Endothelial cell of umbilical vein (primary cell): ENCODE measurements around the gene TTC39A. TPM values are rescaled to one million over a fixed set of nuclear protein-coding genes. Genes with fewer than 3 reads are reported as not detected.

Experiments
- BruUV-seq: library from RNA; stranded (reverse); fragments of 400-500 nt; replicated peaks from 2 replicates; lab custom pipeline; 2021; lab: Mats Ljungman, UMichigan
- CTCF ChIA-PET: fragments of 300-600, 350-600 bp; sonication (Branson Sonifier 250); formaldehyde crosslinking; loops from one replicate; lab custom pipeline; 2021; ENCODE audit warnings: antibody characterized with exemption, inconsistent platforms; lab: Charles Lee
- POLR2A ChIA-PET: fragments of 300-600, 350-600 bp; sonication (Branson Sonifier 250); formaldehyde crosslinking; loops from one replicate; lab custom pipeline; 2021; ENCODE audit warnings: antibody characterized with exemption, inconsistent platforms; lab: Charles Lee
- DNase-seq: peaks from one replicate; pipeline ENCODE4 v3.0.0-alpha.2; 2011; ENCODE audit warnings: low read depth, low spot score
- FAIRE-seq: peaks from 2 replicates; lab custom pipeline; 2011; peaks lifted over from hg19 to GRCh38; lab: Jason Lieb, UNC
- H2AFZ ChIP-seq: 2 replicates; pipeline ENCODE4 v1.6.0; 2012; ENCODE audit warnings: low read depth, low read length, control low read depth, inconsistent platforms
- H3K27ac ChIP-seq: 2 replicates; pipeline ENCODE4 v1.5.1; 2011; ENCODE audit warnings: low read depth, mild to moderate bottlenecking, control low read depth, low read length, moderate library complexity; ENCODE audit not compliant: insufficient read depth
- H3K27me3 ChIP-seq, 2 experiments: 2 replicates each; pipeline versions ENCODE4 v1.6.0 to v1.6.1; 2011; ENCODE audit warnings: low read length in 2 of 2, mixed read lengths in 1 of 2; ENCODE audit not compliant: control insufficient read depth in 2 of 2, insufficient read depth in 2 of 2
- H3K36me3 ChIP-seq, 2 experiments: 2 replicates in 1 of 2; 3 replicates in 1 of 2; pipeline ENCODE4 v1.5.1; 2011; ENCODE audit warnings: low read length in 2 of 2, mild to moderate bottlenecking in 1 of 2, moderate library complexity in 1 of 2; ENCODE audit not compliant: control insufficient read depth in 2 of 2, insufficient read depth in 2 of 2; ENCODE audit errors: extremely low read depth in 1 of 2
- H3K4me1 ChIP-seq: 3 replicates; pipeline ENCODE4 v1.5.1; 2011; ENCODE audit warnings: mild to moderate bottlenecking, low read length; ENCODE audit not compliant: control insufficient read depth, insufficient read depth; ENCODE audit errors: extremely low read depth
- H3K4me2 ChIP-seq: 2 replicates; pipeline ENCODE4 v1.6.1; 2011; ENCODE audit warnings: low read length, control low read depth, mixed read lengths; ENCODE audit not compliant: insufficient read depth
- H3K4me3 ChIP-seq, 3 experiments: fragments of 200-600 bp in 1 of 3; sonication (generic), shearing (Covaris generic) in 1 of 3; replicated peaks in 1 of 3; 2 replicates each; pipeline ENCODE4 v1.5.1; 2011 to 2016; ENCODE audit warnings: control low read depth in 3 of 3, low read length in 3 of 3, mild to moderate bottlenecking in 2 of 3, inconsistent platforms in 1 of 3, low read depth in 1 of 3, moderate library complexity in 1 of 3; ENCODE audit not compliant: insufficient read depth in 1 of 3
- H3K79me2 ChIP-seq: 2 replicates; pipeline ENCODE4 v1.6.0; 2012; ENCODE audit warnings: low read length, inconsistent platforms; ENCODE audit not compliant: control insufficient read depth, insufficient read depth
- H3K9ac ChIP-seq: replicated peaks from 2 replicates; pipeline ENCODE3; 2011; ENCODE audit warnings: low read length, control low read depth; ENCODE audit not compliant: insufficient read depth; ENCODE audit errors: extremely low read depth
- H3K9me1 ChIP-seq: replicated peaks from 3 replicates; pipeline ENCODE4 v1.6.0; 2011; ENCODE audit warnings: mild to moderate bottlenecking, low read length; ENCODE audit not compliant: control insufficient read depth, insufficient read depth; ENCODE audit errors: extremely low read depth
- H3K9me3 ChIP-seq: replicated peaks from 2 replicates; pipeline ENCODE4 v1.5.1; 2012; ENCODE audit warnings: low read length, inconsistent platforms; ENCODE audit not compliant: control insufficient read depth, insufficient read depth
- H4K20me1 ChIP-seq: replicated peaks from 2 replicates; pipeline ENCODE3; 2011; ENCODE audit warnings: mild to moderate bottlenecking, low read length; ENCODE audit not compliant: control insufficient read depth, insufficient read depth; ENCODE audit errors: extremely low read depth
- CTCF ChIP-seq, 2 donors: IDR thresholded peaks; 1 replicate in 1 of 2; 2 replicates in 1 of 2; pipeline ENCODE4 v1.5.1; 2011; ENCODE audit warnings: low read length in 2 of 2, mild to moderate bottlenecking in 2 of 2, moderate library complexity in 2 of 2, control low read depth in 1 of 2, inconsistent platforms in 1 of 2, low read depth in 1 of 2; ENCODE audit not compliant: insufficient read depth in 1 of 2; ENCODE audit errors: extremely low read depth in 1 of 2
- EZH2 ChIP-seq: IDR thresholded peaks from 2 replicates; pipeline ENCODE4 v1.6.1; 2012; ENCODE audit warnings: borderline replicate concordance, low read depth, mild to moderate bottlenecking, moderate library complexity, low read length, inconsistent platforms; ENCODE audit not compliant: severe bottlenecking
- FOS ChIP-seq: IDR thresholded peaks from 2 replicates; pipeline ENCODE4 v1.6.1; 2011; ENCODE audit warnings: mild to moderate bottlenecking, low read length, moderate library complexity, borderline replicate concordance; ENCODE audit not compliant: insufficient read depth
- GATA2 ChIP-seq: IDR thresholded peaks from 2 replicates; pipeline ENCODE4 v1.7.0; 2011; ENCODE audit warnings: low read depth, mild to moderate bottlenecking, moderate library complexity, mixed read lengths, low read length; ENCODE audit not compliant: insufficient read length, insufficient read depth
- JUN ChIP-seq: IDR thresholded peaks from 2 replicates; pipeline ENCODE4 v1.6.1; 2011; ENCODE audit warnings: borderline replicate concordance, low read depth; ENCODE audit not compliant: insufficient read length, insufficient read depth
- MAX ChIP-seq: IDR thresholded peaks from 2 replicates; pipeline ENCODE4 v1.6.1; 2011; ENCODE audit not compliant: insufficient read depth, insufficient read length
- MYC ChIP-seq: IDR thresholded peaks from one replicate; pipeline ENCODE4 v1.6.1; 2011; ENCODE audit warnings: mild to moderate bottlenecking, low read depth, low read length
- POLR2A ChIP-seq: IDR thresholded peaks from 2 replicates; pipeline ENCODE4 v1.6.1; 2012; ENCODE audit warnings: low read depth, mild to moderate bottlenecking, control low read depth, low read length
- POLR2AphosphoS5 ChIP-seq: IDR thresholded peaks from 2 replicates; pipeline ENCODE4 v1.6.1; 2012; ENCODE audit warnings: low read depth, mild to moderate bottlenecking, control low read depth, low read length, moderate library complexity; ENCODE audit not compliant: insufficient read depth
- dilution Hi-C: fragments of 300-500 bp; cut with MboI; formaldehyde crosslinking; loops from one replicate; pipeline ENCODE4 v1.15.0; 2019; ENCODE audit warnings: low sequenced_read_pairs; ENCODE audit not compliant: extremely low pct_ligation_motif_present
- intact Hi-C: fragments of 100-400 bp; cut with micrococcal nuclease; formaldehyde crosslinking; loops from one replicate; pipeline ENCODE4 v1.10.0; 2022
- polyA plus RNA-seq, 4 experiments: library from polyadenylated mRNA; depleted of rRNA in 3 of 4; stranded (reverse) in 3 of 4; unstranded in 1 of 4; fragments of >200 nt; gene quantifications; 2 replicates each; pipeline versions ENCODE4 v1.2.1 to v1.2.3, GENCODE V29; 2011 to 2012; ENCODE audit warnings: missing spikeins in 1 of 4
- total RNA-seq: library from RNA; stranded (reverse); gene quantifications from 2 replicates; pipeline ENCODE4 v1.2.3, GENCODE V29; 2021

The TTC39A gene
- total and polyA plus RNA-seq, 2 donors (not counting 3 experiments of a cell fraction or from before 2014, with no cell fraction given), result 1.1 to 1.7 TPM

- H3K36me3 ChIP-seq, result no peaks in the 10 kb centered on the region
- FAIRE-seq (no peak), DNase-seq (no peak)
- H3K9me1 ChIP-seq, result no peaks in the 10 kb centered on the region
- no peak overlapping the region for H3K4me3 ChIP-seq
- ChIA-PET CTCF (no interaction called here), POLR2A (no interaction called here)
- H3K27ac ChIP-seq, result no peak overlapping the region
- no peaks in the 10 kb centered on the region for H4K20me1 ChIP-seq
- no peaks in the 10 kb centered on the region for H3K9me3 ChIP-seq
- H3K4me2 ChIP-seq, result no peak overlapping the region
- intact Hi-C loops, result no loop called here
- BruUV-seq, result no TSS peak
- peaks cover 5% of the 10 kb centered on the region for H3K4me1 ChIP-seq
- no peaks in the 10 kb centered on the region for H3K79me2 ChIP-seq
- TF ChIP-seq POLR2AphosphoS5 (no peak), MAX (no peak), POLR2A (no peak), CTCF (IDR thresholded peaks at IDR 0.05; ENCODE audit: extremely low read depth in 1 of 2, insufficient read depth in 1 of 2, low read depth in 1 of 2, low read length in 2 of 2) (no peak), EZH2 (no peak), MYC (no peak), GATA2 (no peak), FOS (no peak), JUN (no peak)
- dilution Hi-C loops, result no loop called here
- peaks cover 0 to 2% of the 10 kb centered on the region in 2 experiments for H3K27me3 ChIP-seq
- H3K9ac ChIP-seq, result no peak overlapping the region
- no peak overlapping the region for H2AFZ ChIP-seq
Measured at GRCh38 chr1:51328926-51329325, 1.4 kb downstream of the TTC39A start.
